HG03196 (cell line): ENCODE data around the gene CBX5.
"Not testable (repeated sequence)": the region's sequence is repeated elsewhere in the genome, so short reads cannot be mapped to it uniquely, and the experiment has no call there.

ENCODE experiments used
- ATAC-seq: cut with Tn5 transposase; IDR thresholded peaks from one replicate; pipeline ENCODE4 v1.9.1; 2021; ENCODE audit not compliant: unreplicated experiment

The CBX5 gene

GRCh38 chr12:54201001-54201794 lies 78.7 kb downstream of the CBX5 start:
- ATAC-seq, result no peak

DNA sequence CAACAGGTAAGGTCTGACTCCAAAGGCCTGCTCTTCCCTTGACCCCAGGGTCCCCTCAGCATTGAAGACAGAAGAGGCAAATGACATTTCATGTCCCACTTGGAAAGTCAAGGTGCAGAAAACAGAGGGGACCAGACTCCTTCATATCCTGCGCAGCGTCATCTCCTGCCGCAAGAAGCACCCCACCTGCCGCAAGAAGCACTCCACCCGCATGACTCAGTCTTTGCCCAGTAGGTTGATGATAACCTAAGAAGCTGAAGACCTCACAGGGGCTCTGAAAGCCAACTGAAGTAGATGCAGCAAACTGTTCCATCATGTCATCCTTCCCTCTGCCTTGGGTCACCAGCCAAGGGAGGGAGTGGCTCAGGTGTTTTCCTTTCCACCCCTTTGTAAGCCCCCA lies 79.5 kb downstream of the CBX5 start:
- ATAC-seq, result no peak

- ATAC-seq, result no peak
Observed at GRCh38 chr12:54199917-54200316, 80.0 kb downstream of the CBX5 start.

DNA sequence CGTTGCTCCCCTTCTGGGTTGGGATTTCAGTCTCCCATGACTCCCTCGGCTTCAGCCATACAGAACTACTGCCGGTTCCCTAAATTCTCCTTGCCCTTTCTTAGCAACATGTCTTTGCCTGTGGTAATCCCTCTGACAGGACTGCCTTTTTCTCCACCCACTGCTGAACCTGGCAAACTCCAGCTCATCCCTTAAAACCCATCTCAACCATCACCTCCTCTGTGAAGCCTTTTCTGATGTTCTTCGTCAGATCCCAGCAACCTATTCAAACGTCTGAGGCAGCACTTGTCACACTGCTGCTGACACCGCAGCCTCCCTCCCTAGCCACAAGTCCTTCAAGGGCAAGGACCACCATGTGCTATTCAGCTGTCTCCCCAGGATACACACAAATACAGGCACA lies 80.9 kb downstream of the CBX5 start:
- ATAC-seq, result no peak

DNA sequence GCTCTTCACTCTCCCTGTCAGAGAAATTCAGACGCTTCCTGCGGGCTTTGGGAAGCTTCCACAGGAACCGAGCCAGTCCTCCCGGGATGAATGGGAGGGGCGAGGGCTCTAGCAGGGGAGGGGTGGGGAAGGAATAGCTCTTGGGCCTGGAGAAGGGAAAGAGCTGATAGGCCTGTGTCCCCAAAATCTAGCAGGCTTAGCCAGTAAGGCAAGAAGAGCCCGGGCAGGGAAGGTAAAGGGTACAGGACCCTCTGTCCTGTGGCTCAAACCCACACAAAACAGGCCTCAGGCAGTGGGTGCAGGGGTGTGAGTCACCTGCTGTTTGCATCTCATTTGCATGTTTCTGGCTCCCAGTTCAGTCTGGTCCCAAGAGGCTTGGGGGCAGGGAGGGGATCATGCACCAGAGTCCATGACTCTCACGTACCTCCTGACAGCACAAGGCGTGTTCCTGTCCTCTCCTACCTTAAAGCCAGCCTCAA lies 82.5 kb downstream of the CBX5 start:
- ATAC-seq, result peak; percentile 55

- ATAC-seq, result no peak
Observed at GRCh38 chr12:54197010-54197409, 82.9 kb downstream of the CBX5 start.

GRCh38 chr12:54196396-54196795 lies 83.5 kb downstream of the CBX5 start:
- no peak for ATAC-seq

DNA sequence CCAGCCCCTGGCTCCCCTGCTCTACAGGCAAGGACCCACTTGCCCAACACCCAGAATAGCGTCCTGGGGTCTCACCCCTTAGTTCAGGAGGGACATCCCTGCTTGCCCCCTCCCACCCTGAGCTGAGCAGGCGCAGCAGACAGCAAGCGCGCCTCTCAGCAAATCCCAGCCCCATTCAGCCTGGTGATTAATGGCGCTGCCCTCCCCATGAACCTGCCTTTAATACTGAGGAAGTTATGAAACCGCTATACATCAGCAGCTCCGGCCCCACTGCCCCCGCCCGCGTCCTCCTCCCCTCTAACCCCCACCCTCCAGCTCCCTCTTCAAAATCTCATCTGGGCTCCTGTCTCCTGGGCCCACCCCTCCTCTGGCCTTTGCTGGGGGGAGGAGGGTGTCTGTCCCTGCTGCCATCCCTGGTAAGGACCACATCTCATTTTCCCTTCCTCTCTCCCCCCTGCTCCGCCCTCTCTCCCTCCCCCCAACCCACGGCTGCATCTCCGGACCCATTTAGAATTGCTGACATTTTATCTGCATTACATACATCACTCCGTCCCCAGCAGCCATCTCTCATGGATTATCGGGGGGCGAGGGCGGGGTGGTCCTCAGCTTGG lies 84.1 kb downstream of the CBX5 start:
- ATAC-seq, result no peak

GRCh38 chr12:54195080-54195736 lies 84.7 kb downstream of the CBX5 start:
- ATAC-seq, result no peak

- not testable (repeated sequence) for ATAC-seq
Observed at GRCh38 chr12:54194611-54195010, 85.3 kb downstream of the CBX5 start.

DNA sequence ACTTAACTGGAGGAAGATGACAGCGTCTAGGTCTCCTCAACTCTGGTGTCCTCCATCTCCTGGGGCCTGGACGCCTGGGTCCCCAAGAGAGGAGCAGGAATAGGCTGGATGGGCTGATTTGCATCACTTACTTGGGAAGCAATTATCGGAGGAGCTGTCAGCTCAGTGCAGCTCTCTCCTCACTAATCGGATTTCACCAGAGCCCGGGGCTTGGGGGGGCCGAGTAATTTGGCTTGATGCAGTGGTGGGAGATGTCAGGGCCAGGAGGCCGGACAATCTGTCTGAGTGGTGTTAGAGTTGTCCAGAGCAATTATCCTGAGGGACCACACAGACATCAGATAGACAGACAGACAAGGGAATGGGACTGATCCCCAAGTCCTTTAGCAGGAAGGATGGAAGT lies 86.5 kb downstream of the CBX5 start:
- no peak for ATAC-seq

- no peak for ATAC-seq
Observed at GRCh38 chr12:54191550-54192022, 88.3 kb downstream of the CBX5 start.

DNA sequence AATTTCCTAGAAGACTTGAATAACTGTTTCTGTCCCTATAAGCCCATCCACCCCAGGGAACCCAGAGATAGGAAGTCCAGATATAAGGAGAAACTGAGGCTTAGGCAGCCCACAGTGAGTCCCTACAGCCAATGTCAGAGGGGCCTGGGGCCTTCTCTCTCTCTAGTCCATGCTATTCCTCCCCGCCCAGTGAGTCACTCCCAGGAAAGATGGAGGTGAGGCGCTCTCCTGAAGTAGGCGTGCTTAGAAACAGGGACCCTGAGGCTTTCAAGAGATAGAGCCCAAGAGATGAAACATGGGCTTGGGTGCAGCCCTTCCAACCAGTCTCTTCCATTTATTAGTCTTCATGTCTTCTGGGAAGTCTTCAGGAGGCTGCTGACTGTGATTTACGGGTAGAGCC lies 88.8 kb downstream of the CBX5 start:
- ATAC-seq, result no peak

GRCh38 chr12:54189198-54189539 lies 90.8 kb downstream of the CBX5 start:
- no peak for ATAC-seq

DNA sequence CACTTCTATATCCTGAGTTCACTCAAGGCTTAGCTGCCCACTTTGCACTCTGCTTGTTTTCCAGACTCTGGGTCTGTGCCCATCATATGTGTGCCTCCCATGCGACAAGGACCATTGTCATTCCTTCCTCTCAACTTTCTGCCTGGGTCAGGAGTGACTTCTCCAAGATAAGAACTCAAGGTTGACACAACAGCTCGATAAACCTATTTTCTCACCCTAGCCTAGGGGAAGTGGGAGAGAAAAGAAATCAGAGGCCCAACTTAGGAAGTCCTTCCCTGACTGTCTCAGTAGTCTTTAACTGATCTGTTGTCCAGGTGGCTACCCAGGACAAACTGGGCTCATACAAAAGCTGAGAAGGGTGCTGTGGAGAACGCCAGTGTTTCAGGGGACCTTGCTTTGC lies 92.8 kb downstream of the CBX5 start:
- no peak for ATAC-seq

GRCh38 chr12:54185919-54186318 lies 94.0 kb downstream of the CBX5 start:
- ATAC-seq, result no peak

GRCh38 chr12:54185297-54185696 lies 94.6 kb downstream of the CBX5 start:
- not testable (repeated sequence) for ATAC-seq

DNA sequence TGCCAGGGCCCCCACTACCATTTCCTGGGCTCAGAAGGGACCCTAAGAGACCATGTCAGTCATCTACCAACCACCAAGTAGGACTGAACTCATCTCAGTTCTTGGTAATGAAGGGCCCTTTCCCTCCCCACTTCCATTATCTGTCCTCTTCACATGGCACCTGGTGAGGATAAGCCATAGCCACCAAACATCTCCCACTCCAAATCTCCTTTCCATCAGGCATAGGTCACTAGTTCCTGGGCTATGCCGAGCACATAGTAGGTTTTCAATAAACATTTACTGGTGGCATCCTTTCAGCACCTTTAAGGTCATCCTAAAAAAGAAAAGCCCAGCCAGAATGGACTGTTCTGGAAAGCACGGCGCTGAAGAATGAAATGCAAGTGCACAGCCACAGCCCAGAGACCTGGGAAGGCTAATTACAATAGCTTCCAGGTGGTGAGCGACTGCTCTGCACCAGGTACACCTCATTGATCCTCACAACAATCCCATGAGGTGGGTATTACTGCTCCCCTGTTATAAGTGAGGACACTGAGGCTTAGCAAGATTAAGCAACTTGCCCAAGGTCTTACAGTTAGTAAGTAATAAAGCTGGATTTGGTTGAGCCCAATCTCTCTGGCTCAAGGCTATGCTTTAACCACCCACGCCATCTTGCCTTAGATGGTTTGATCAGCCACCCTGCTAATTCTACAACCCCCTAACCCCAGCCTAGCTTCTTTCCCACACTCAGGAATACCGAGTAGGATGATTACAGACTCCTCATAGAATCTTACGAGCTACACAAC lies 95.7 kb downstream of the CBX5 start:
- no peak for ATAC-seq

DNA sequence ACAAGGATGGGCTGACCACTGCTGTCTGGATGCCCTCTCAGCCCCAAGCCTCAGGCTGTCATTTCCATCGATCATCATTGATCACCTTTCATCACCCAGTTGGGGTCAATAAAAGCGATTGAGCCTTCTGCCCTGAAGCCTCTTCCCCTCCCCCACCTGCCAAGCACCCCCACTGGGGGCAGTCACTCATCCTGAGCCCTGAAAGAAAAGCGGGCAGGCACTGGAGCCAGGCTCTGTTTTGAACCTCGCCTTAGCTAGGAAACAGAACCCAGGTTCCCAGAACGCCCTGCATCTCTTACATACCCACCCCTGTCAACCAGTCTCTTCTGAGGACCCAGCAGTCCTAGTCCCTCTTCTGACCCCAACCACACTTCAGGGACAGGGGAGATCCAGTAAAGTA lies 96.9 kb downstream of the CBX5 start:
- ATAC-seq, result no peak

- ATAC-seq, result no peak
Observed at GRCh38 chr12:54182086-54182485, 97.8 kb downstream of the CBX5 start.
